Dermis microvascular lymphatic vessel endothelial cell (primary cell): ENCODE data around the gene ASIC2. TPM values are rescaled to one million over a fixed set of nuclear protein-coding genes. Genes with fewer than 3 reads are reported as not detected.
A peak's percentile ranks its signal among the peaks of the same experiment; 100 is the strongest.

Experiments used
- DNase-seq, 2 donors: peaks; one replicate each; pipeline versions ENCODE4 v3.0.0 to v3.0.0-alpha.2; 2010; ENCODE audit warnings: low read depth in 2 of 2
- total RNA-seq: library from RNA; depleted of rRNA; stranded (reverse); fragments of >200 nt; gene quantifications from 2 replicates; pipeline ENCODE4 v1.2.1, GENCODE V29; 2014

ASIC2 gene
- total RNA-seq, 1 donor from 2014 or later: not detected

DNA sequence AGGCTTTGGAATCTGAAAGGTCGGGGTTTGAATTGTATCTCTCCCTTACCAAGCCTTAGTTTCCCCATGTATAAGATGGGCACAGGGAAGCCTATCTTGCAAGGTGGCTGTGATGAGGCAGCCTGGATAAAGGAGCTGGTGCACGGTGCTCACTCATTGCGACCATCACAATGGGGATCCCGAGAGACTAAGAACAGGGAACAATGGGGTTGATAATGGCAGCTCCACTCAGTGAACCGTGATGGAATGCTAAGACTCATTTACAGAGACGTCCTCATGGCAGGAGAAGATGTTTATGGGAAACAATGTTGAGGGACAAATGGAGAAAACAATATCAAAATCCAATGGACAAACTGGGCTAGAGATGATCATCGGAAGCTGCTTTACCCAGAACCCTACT, 219.7 kb downstream of the ASIC2 start:
- no peak for DNase-seq

- DNase-seq: peak in 1 of 2 donors; percentile 12
These were observed 220.5 kb downstream of the ASIC2 start for GRCh38 chr17:33072421-33073161.

DNA sequence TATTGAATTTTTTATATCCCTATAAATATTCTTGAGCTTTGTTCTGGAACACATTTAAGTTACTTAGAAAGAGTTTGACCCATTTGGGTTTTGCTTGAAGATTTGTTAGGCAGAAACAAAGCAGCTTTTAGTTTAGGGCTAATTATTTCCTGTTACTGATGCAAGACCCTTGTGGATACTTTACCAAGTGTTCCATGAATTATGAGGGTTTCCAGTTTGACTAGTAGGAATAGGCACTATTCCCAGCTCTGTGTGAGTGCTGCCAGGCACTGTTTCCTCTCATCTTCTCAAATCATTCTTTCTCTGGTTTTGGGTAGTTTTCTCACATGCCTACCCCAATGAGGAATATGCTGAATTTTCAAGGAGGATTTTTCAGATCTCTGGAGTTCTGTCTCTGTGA, 221.4 kb downstream of the ASIC2 start:
- DNase-seq: no peak

GRCh38 chr17:33057564-33057963, 235.5 kb downstream of the ASIC2 start:
- DNase-seq: no peak

DNA sequence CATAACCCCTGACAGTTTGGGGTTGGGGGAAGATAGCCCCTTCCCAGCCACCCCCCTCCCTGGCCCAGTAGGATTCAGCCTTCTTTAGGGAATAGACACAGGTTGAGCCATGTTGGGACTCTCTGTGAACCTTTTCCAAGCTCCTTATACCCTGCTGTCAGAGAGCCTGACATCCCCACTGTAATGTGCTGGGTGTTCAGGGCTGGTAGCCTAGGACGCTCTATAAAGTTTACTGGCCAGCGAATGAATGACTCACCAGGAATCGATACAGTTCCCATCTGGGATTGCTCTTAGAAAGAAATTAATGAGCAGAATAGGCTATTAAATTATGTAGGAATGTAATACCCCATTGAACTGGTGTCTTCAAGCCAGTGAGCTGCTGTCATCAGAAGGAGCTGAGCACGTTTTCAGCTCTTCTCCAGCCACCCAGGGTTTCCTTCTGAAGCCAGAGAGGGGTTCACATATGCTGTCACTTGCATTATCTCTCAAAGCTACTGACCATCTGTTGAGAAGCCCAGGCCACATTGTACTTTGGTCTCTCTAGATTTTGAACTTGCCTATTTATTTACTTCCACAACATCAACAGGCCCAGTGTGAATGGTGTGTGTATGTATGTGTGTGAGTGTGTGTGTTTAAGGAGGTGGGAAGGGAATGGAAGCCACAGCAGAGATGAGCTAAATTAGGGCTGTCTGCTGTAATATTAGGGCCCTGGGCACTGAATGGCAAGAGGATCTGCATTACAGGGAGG, 236.5 kb downstream of the ASIC2 start:
- no peak for DNase-seq

DNA sequence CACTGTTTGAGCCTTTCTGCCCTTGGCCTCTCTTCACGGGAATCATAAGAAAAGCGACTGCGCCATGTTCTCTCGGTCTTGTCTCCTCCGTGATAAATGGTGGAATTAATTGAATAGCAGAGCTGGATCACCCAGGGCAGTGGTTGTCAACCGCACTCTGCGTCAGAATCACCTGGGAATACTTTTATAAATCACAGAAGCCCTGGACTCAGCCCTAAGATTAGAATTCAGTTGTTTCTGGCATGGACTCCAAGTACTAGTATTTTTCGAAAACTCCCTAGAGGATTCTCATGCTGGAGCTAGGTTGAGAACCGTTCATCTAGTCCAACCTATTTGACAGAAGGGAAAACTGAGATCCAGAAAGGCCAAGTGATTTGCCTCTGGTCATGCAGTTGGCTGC, 237.3 kb downstream of the ASIC2 start:
- DNase-seq: no peak

DNA sequence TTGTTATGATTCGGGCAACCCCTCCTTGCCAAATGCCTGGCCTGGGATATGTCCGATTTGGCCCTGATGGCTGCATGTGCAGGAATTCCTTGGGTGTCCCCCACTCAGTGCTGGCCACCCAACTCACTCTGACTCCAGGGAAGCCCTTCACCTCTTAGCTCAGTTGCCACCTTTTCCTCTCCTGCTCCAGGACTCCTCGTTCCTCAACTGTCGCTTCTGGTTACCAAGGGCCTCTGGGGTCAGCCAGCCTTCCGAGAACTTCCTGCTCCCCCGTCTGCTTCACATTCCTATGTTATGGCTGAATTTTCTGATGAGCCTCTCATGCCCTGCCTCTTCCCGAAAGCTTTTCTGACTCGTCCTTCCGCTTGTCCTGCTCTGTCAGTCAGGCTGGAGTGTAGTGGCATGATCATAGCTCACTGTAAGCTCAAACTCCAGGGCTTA, 237.9 kb downstream of the ASIC2 start:
- DNase-seq: no peak

- no peak for DNase-seq
These were observed 238.7 kb downstream of the ASIC2 start for GRCh38 chr17:33054412-33054811.

DNA sequence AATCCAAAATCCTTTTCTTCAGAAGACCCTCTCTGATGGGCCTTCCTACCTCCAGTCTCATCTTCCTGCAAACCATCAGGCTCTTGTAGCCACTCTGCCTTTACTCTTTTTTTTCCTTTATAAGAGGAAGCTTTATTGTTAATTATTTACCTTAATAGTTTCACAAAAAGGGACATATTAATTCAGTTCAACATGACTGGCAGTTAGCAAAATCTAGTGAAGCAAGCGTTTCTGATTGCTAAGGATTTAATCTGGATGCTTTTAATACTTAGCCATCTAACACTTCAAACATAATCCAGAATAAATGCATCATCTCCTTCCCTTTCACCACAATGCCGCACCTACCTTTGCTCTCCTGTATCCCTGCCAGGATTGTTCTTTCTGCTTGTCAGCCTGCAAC, 239.4 kb downstream of the ASIC2 start:
- no peak for DNase-seq

DNA sequence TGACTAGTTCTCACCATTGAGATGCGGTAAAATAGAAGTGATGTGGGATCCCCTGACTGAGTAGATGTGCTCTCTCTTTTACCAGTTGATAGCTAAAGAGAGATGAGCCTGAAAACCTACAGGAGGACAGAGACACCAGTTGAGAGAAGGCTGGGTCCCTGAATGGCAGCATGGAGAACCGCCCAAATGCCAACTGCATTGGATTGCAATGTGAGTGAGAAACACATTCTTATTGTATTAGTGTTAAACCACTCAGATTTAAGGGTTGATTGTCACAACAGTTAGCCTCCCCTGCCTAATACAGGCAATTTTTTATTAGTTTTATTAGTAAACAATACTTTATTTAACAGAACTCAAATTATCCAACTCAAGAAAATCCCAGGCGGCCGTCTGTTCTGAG, 240.2 kb downstream of the ASIC2 start:
- no peak for DNase-seq

DNA sequence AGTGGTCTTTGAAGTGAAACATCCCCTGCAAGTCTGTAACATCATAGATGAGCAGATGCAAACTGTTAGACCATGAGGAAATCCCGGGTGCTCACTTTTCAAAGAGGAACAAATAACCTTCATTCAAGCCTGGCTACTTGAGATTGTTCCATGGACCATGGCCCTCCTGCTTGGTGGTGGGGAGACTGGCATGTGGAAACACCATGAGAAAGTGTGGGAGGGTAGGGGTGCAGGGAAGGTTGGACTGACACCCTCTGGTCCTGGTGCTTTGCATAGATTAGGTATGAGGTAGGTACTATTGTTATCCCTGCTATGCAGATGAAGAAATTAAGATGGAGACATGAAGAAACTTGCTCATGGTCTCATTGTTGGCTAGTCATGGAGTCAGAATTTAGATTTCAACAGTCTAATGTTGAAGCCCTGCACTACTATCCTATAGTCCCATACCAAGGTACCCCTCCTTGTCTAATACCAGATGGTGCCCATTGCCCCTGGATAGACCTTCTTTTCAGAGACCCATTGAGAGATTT, 242.4 kb downstream of the ASIC2 start:
- DNase-seq: no peak

DNA sequence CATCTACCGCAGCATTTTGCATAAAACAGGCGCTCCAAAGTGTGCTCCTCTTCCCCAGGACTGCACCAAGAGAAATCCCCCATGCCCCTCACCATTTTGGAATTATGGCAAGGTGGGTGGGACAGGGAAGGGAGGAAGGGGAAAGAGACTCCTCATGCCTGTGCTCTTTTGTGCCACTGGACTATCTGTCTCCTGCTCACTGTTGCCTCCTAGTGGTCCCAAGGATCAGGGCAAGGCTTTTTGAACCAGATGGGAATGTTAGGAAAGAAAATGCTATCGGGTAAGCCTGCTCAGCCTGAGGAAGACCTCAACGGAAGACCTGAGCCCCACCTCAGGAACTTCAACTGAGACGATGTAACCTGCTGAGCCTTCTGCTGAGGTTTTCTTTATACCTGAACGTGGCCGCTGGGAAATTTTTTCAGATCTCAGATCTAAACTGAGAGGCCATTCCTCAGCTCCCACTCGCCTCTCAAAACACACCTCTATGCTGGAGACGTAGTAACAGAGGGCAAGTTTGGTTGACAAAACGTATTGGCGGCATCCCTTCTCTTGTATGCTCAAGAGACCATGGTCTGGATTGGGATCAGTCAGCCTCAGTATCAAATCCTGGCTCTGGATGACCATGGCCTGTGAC, 243.2 kb downstream of the ASIC2 start:
- DNase-seq: peak; percentile 11 to 45

- DNase-seq: no peak
These were observed 246.5 kb downstream of the ASIC2 start for GRCh38 chr17:33046361-33047255.

DNA sequence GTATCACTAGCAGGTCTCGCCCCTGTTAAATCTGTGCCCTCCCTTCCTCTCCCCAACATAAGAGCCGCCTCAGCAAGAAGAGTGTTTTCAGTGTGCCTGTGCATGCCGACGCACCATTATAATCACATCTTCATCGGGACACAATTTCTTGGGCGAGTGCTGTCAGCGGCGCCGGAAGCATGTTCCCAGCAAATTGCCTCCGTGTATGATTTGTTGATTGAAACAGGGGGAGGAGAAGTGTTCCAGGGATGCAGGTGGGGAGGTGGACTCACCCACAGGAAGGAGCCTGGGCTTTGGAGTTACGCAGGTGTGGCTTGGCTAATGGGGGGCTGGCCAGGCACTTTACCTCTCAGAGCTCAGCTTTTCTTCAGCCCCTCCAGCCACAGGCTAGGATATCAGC, 247.9 kb downstream of the ASIC2 start:
- DNase-seq: no peak

DNA sequence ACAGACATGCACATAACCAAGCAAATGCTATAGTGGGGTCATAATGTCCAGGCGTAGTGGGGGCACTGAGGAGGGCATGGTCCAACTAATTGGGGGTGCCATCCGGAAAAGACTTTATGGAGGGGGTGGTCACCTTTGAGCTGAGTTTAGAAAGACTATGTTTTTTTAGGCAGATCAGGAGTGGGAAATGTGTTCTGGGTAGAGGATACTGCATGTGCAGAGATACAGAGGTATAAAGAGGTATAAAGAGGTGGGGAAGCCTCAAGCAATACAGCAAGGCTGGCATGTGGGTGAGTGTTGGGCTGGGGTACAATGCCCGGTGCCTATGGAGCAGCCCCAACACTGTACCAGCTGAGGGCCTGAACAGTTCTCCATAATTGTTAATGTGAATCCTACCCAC, 248.3 kb downstream of the ASIC2 start:
- DNase-seq: no peak

- DNase-seq: no peak
These were observed 252.6 kb downstream of the ASIC2 start for GRCh38 chr17:33040461-33040860.

DNA sequence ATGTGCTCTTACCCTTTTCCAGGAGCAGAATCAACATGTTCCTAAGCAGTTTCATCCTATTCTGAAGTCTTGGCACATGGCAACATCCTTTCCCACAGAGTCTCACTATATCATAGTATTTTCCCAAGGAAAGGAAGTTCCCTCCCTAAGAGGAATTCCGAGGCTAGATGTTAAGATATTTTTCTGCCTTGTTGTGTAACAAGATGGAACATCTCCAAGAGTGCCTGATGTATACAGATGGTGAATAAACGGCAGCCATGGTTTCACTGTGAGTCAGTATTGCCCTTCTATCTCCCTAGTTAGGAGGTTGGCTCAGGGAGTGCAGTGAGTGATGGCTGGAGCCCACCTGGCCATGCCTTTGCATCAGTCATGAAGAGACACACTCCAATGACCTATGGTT, 253.2 kb downstream of the ASIC2 start:
- DNase-seq: peak in 1 of 2 donors; percentile 9

GRCh38 chr17:33038740-33039139, 254.4 kb downstream of the ASIC2 start:
- peak in 1 of 2 donors; percentile 32 for DNase-seq

DNA sequence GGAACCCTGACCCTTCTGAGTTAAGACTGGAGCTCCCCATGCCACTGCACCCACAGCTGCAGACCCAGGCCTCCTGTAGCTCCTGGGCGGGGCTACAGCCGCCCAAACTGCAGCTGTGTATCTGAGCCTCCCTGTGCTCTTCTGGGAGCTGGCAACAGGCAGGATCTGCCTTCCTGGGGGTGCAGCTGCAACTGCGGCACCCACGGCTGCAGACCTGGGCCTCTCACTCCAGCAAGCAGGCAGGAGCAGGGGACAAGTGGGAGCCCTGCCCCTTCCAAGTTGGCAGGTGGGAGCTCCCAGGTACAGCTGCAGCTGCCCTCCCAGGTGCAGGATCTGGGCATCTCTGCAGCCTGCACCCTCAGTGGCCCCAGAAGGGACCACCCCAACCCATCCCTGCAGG, 259.9 kb downstream of the ASIC2 start:
- no peak for DNase-seq

DNA sequence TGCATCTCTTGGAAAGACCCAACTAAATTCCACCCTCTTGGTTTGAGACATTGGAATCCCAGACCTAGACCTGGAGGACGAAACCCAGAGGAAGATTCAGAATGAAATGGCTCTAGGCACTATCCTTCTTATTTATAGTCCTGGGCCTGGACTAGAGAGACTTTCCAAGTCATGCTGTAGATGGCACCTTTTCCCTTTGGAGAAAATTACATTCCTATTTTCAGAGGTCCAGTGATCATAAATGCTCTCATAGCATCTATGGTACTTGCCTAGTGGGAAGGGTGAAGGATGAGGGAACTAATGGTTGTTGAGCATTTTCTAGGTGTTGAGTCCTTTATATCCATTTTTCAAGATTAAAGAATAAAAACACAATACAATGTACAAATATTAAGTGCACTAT, 264.3 kb downstream of the ASIC2 start:
- DNase-seq: no peak

GRCh38 chr17:33028061-33028460, 265.0 kb downstream of the ASIC2 start:
- no peak for DNase-seq
